NOMO-1 treated with dmso at 0.1 percent for 144 hours (cell line): ENCODE measurements around the gene CASKIN1.
A peak's percentile ranks its signal among the peaks of the same experiment; 100 is the strongest.
"Not testable (repeated sequence)": the region's sequence is repeated elsewhere in the genome, so short reads cannot be mapped to it uniquely, and the experiment has no call there.

Experiments used
- DNase-seq: peaks from one replicate; lab custom pipeline; 2025; ENCODE audit not compliant: unreplicated experiment; lab: John Stamatoyannopoulos, UW

Gene CASKIN1

DNA sequence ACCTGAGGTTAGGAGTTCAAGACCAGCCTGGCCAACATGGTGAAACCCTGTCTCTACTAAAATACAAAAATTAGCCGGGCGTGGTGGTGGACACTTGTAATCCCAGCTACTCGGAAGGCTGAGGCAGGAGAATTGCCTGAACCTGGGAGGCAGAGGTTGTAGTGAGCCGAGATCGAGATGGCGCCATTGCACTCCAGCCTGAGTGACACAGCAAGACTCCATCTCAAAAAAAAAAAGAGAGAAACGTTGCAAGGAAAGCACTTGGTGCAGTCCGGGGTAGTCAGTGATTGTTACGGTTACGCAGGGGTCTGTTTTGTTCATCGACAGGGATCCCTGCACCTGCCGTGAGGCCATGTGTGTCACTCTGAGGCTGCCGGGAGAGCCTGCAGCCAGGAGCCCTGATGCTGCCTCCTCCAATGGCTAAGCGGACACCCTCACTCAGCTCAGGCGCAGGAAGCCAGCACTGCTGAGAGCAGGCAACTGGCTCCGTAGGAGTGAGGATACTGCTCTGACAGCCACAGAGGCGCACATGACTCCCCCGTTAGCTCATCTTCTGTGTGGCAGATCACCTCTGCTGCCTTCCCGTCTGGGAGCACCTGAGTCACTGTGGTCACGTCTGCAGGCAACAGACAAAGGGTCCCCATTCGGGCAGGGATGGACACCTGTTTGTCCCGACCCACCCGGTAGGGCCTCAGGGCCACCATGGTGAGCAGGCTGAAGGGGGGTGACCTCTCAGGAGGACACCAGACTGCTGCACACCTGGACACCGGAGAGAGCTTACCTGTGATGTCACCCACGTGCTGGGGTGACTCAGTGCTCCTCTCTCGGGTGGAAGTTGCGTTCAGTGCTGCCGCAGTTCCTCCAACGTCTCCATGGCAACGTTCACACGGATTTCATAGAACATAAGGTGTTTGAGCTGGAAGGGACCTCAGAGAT lies 53.2 kb downstream of the CASKIN1 start:
- no peak for DNase-seq

DNA sequence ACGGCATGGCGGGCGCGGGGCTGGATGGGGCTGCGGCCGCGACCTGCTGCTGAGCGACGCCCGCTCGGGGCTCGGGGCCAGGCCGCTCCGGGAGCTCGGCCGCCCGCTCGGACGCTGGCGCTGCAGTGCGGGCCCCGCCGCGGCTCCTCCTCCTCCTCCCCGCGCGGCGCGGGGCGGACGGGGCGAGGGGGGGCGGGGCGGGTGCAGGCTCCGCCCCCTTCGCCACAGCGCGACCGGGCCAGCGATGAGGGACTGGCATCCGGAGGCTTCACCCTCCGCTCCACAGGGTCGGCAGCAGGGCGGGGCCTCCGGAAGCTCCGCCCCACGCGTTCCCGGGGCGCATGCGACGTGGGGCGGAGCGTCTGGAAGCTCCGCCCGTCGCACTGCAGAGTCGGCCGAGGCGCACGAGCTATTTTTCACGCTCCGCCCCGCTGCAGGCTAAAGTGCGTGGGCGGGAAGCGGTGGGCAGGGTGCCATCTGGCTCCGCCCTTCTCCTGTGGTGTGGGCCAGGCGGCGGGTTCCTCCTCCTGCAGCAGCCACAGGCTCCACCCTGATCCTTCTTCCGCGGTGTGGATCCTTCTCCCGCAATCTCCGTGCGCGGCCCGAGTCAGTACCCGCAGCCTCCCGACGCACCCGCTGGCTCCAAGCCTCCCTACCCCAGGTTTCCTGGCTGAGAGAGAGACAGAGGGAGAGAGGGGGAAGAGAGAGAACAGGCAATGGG lies 60.5 kb downstream of the CASKIN1 start, which contains the start of gene PKD1:
Gene PKD1 (minus strand): TSS at position 129 of the 721 bp plus-strand sequence. CDS start 209 bp downstream, outside the sequence.
- peak; percentile 72 for DNase-seq

DNA sequence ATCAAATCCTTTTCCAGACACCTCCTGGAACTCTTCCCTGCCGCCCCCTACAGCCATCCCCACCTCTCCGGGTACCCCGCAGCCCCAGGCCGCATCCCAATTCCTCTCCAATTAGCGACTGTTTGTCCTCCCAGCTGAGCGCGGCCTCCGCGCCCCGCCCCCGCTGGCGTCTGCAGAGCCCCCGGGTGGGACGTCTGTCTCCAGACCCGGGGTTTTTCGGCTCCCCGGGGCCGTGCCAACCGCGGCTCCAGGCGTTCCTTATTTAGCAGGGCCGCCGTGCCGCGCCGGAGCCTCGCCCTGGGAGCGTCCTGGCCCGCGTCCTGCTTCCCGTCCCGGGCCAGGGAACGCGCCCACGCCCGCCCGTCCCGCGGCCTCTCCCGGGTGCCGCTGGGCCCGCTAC lies 61.3 kb downstream of the CASKIN1 start:
- not testable (repeated sequence) for DNase-seq

DNA sequence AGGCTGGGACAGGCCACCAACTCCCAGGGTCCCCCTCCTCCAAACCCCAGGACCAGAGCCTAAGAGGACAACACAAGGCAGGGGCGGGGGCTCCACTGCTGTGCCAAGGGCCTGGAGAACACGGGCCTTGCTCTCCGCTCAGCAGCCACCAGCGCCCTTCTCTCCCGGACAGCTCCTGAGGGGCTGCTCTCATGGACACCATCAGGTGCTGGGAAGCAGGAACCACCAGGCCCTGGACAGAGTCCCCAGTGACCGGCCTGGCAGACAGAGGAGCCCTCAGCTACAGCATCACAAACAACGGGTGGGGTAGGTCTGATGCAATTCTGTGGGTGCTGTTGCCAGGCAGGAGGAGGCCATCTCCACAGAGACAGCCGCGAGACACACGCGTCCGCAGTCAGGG lies 62.6 kb downstream of the CASKIN1 start:
- not testable (repeated sequence) for DNase-seq

DNA sequence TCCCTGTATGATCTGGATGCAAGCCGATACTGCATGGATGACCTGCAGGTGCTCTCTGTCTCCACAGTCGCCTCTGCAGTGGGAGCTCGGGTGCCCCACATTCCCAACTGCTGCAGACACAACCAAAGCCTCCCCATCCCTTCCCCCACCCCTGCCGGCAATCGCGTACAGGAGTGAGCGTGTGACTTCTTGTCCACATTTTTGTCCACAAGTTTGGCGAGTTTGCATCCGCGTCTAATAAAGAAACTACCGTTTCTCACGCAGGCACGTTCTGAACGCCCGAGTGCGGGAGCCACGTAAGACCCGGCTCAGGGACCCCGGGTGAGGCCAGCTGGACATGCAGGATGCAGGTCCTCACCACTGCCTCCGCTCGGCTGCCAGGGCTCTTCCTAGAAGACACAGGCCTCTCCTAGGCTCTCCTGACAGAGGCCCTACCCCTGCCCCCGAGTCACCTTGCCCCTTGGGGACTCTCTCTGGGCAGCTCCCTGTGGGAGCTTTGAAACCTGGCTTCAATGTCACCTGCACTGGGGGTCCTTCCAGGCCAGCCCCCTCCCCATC lies 66.4 kb downstream of the CASKIN1 start:
- not testable (repeated sequence) for DNase-seq

DNA sequence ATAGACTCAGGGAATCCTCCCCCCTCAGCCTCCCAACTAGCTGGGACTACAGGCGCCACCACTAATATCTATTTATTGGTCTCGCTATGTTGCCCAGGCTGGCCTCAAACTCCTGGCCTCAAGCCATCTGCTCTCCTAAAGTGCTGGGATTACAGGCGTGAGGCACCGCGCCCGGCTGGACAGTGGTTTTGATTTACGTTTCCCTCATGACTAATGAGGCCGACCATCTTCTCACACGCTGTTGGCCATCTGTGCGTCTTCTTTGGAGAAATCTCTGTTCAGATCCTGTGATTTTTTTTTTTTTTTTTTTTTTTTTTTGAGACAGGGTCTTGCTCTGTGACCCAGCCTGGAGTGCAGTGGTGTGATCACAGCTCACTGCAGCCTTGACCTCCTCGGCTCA lies 67.2 kb downstream of the CASKIN1 start:
- DNase-seq: not testable (repeated sequence)

DNA sequence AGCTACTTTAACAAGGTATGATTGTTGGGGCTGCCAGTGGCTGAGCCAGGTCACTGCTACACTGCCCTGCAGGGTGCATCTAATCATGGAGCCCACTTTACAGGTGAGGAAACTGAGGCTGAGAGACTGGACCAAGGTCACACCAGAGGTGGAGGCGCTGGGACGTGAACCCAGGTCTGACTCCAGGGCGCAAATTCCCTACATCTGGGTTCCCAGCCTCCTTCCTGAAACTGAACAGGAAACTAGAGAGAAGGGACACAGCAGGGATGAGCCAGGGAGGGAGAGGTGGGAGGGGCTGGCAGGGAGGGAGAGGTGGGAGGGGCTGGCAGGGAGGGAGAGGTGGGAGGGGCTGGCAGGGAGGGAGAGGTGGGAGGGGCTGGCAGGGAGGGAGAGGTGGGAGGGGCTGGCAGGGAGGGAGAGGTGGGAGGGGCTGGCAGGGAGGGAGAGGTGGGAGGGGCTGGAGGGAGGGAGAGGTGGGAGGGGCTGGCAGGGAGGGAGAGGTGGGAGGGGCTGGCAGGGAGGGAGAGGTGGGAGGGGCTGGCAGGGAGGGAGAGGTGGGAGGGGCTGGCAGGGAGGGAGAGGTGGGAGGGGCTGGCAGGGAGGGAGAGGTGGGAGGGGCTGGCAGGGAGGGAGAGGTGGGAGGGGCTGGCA lies 68.7 kb downstream of the CASKIN1 start:
- DNase-seq: not testable (repeated sequence)
